ENCODE results near the gene CPVL. TPM values are rescaled to one million over a fixed set of nuclear protein-coding genes. Genes with fewer than 3 reads are reported as not detected.
A peak's percentile ranks its signal among the peaks of the same experiment; 100 is the strongest.

CPVL gene
- total RNA-seq, 2 donors from 2014 or later: 32.4 to 53.3 TPM

- Histone ChIP-seq H3K4me1 (ENCODE audit: control insufficient read depth, insufficient read depth, low read length) (no peaks in the 10 kb centered on the region), H3K9me3 (ENCODE audit: control insufficient read depth, low read length) (peaks cover 16% of the 10 kb centered on the region), H3K36me3 (ENCODE audit: control insufficient read depth, insufficient read depth, low read length) (no peaks in the 10 kb centered on the region), H3K9ac (ENCODE audit: extremely low read depth, low read length, poor library complexity, severe bottlenecking) (no peak overlapping the region), H3K27ac (ENCODE audit: low read depth, low read length) (no peak overlapping the region), H3K4me3 (ENCODE audit: low read length) (no peak overlapping the region), H3K27me3 (ENCODE audit: control insufficient read depth, insufficient read depth, low read length, poor library complexity, severe bottlenecking) (no peaks in the 10 kb centered on the region)
- Mint-ChIP-seq H3K36me3 (ENCODE audit: low read depth) (peaks cover 17% of the 10 kb centered on the region), H3K27me3 (ENCODE audit: insufficient read depth) (no peaks in the 10 kb centered on the region), H3K9me3 (peaks cover 9% of the 10 kb centered on the region), H3K4me1 (no peaks in the 10 kb centered on the region), H3K4me3 (no peak overlapping the region), H3K27ac (no peak overlapping the region)
- TF ChIP-seq CTCF (conservative IDR thresholded peaks at IDR 0.05): no peak
- DNase-seq: no peak
- 83 to 100% methylated on average over 1 to 2 of the region's 2 CpGs for WGBS, 2 experiments (ENCODE audit: insufficient coverage in 1 of 2, insufficient read length in 1 of 2)
Observed at GRCh38 chr7:29017713-29018112, 128.6 kb downstream of the CPVL start.

GRCh38 chr7:29014725-29015124, 131.6 kb downstream of the CPVL start:
- no peak overlapping the region for H3K27ac ChIP-seq (ENCODE audit: low read depth, low read length)
- no peak overlapping the region for H3K9ac ChIP-seq (ENCODE audit: extremely low read depth, low read length, poor library complexity, severe bottlenecking)
- no peaks in the 10 kb centered on the region for H3K36me3 ChIP-seq (ENCODE audit: control insufficient read depth, insufficient read depth, low read length)
- H3K27ac Mint-ChIP-seq: no peak overlapping the region
- no peak for DNase-seq
- H3K27me3 Mint-ChIP-seq (ENCODE audit: insufficient read depth): no peaks in the 10 kb centered on the region
- no peaks in the 10 kb centered on the region for H3K4me1 Mint-ChIP-seq
- H3K27me3 ChIP-seq (ENCODE audit: control insufficient read depth, insufficient read depth, low read length, poor library complexity, severe bottlenecking): no peaks in the 10 kb centered on the region
- H3K4me1 ChIP-seq (ENCODE audit: control insufficient read depth, insufficient read depth, low read length): no peaks in the 10 kb centered on the region
- no peak for TF ChIP-seq CTCF (conservative IDR thresholded peaks at IDR 0.05)
- H3K9me3 ChIP-seq (ENCODE audit: control insufficient read depth, low read length): no peaks in the 10 kb centered on the region
- H3K9me3 Mint-ChIP-seq: no peaks in the 10 kb centered on the region
- H3K4me3 Mint-ChIP-seq: no peak overlapping the region
- 86 to 97% methylated on average over 3 of the region's 3 CpGs for WGBS, 2 experiments (ENCODE audit: insufficient coverage in 1 of 2, insufficient read length in 1 of 2)
- H3K4me3 ChIP-seq (ENCODE audit: low read length): no peak overlapping the region
- H3K36me3 Mint-ChIP-seq (ENCODE audit: low read depth): peaks cover 1% of the 10 kb centered on the region

- Mint-ChIP-seq H3K4me3 (no peak overlapping the region), H3K27me3 (ENCODE audit: insufficient read depth) (no peaks in the 10 kb centered on the region), H3K4me1 (no peaks in the 10 kb centered on the region), H3K36me3 (ENCODE audit: low read depth) (peaks cover 1% of the 10 kb centered on the region), H3K27ac (no peak overlapping the region), H3K9me3 (no peaks in the 10 kb centered on the region)
- Histone ChIP-seq H3K27me3 (ENCODE audit: control insufficient read depth, insufficient read depth, low read length, poor library complexity, severe bottlenecking) (no peaks in the 10 kb centered on the region), H3K4me1 (ENCODE audit: control insufficient read depth, insufficient read depth, low read length) (no peaks in the 10 kb centered on the region), H3K36me3 (ENCODE audit: control insufficient read depth, insufficient read depth, low read length) (no peaks in the 10 kb centered on the region), H3K9ac (ENCODE audit: extremely low read depth, low read length, poor library complexity, severe bottlenecking) (no peak overlapping the region), H3K9me3 (ENCODE audit: control insufficient read depth, low read length) (no peaks in the 10 kb centered on the region), H3K4me3 (ENCODE audit: low read length) (no peak overlapping the region), H3K27ac (ENCODE audit: low read depth, low read length) (peak overlapping the region; percentile 68)
- no peak for DNase-seq
- TF ChIP-seq CTCF (conservative IDR thresholded peaks at IDR 0.05): no peak
- 84 to 92% methylated on average over 3 of the region's 3 CpGs for WGBS, 2 experiments (ENCODE audit: insufficient coverage in 1 of 2, insufficient read length in 1 of 2)
Observed at GRCh38 chr7:29013931-29014330, 132.4 kb downstream of the CPVL start.
